ENCODE results near the gene GRIK5.

Gene GRIK5

GRCh38 chr19:42078058-42078457, 8.1 kb upstream of the GRIK5 start:
- no peak for TF ChIP-seq CTCF (IDR thresholded peaks at IDR 0.05; ENCODE audit: control insufficient read depth, extremely low read depth, insufficient read depth)
- DNase-seq (ENCODE audit: low read depth) = no peak
- no peak overlapping the region for H3K4me3 ChIP-seq (ENCODE audit: low read depth, low read length)

- no peak for DNase-seq (ENCODE audit: low read depth)
- no peak for TF ChIP-seq CTCF (IDR thresholded peaks at IDR 0.05; ENCODE audit: control insufficient read depth, extremely low read depth, insufficient read depth)
- H3K4me3 ChIP-seq (ENCODE audit: low read depth, low read length) = peak overlapping the region; percentile 84
Observed at GRCh38 chr19:42076380-42076944, 6.5 kb upstream of the GRIK5 start.

GRCh38 chr19:42075616-42076379, 5.8 kb upstream of the GRIK5 start, which contains the start of gene ZNF574:
Gene ZNF574 (plus strand): TSS chr19:42076166. CDS start chr19:42078607, 2,441 bp downstream.
- DNase-seq (ENCODE audit: low read depth) = peak; percentile 91
- peak within 1 kb of the TSS; percentile 84 for H3K4me3 ChIP-seq (ENCODE audit: low read depth, low read length)
- no peak for TF ChIP-seq CTCF (IDR thresholded peaks at IDR 0.05; ENCODE audit: control insufficient read depth, extremely low read depth, insufficient read depth)

- H3K4me3 ChIP-seq (ENCODE audit: low read depth, low read length) = peak overlapping the region; percentile 70
- no peak for TF ChIP-seq CTCF (IDR thresholded peaks at IDR 0.05; ENCODE audit: control insufficient read depth, extremely low read depth, insufficient read depth)
- DNase-seq (ENCODE audit: low read depth) = no peak
Observed at GRCh38 chr19:42075364-42075615, 5.3 kb upstream of the GRIK5 start.

- no peak for DNase-seq (ENCODE audit: low read depth)
- TF ChIP-seq CTCF (IDR thresholded peaks at IDR 0.05; ENCODE audit: control insufficient read depth, extremely low read depth, insufficient read depth) = no peak
Observed at GRCh38 chr19:42074513-42075363, 4.7 kb upstream of the GRIK5 start.

GRCh38 chr19:42071247-42071646, 1.2 kb upstream of the GRIK5 start:
- TF ChIP-seq CTCF (IDR thresholded peaks at IDR 0.05; ENCODE audit: control insufficient read depth, extremely low read depth, insufficient read depth) = no peak
- DNase-seq (ENCODE audit: low read depth) = no peak
- H3K4me3 ChIP-seq (ENCODE audit: low read depth, low read length) = no peak overlapping the region

More at GRCh38 chr19:42074513-42075363, 4.7 kb upstream of the GRIK5 start:
- peak overlapping the region; percentile 70 for H3K4me3 ChIP-seq (ENCODE audit: low read depth, low read length)
